MCF 10A (cell line): ENCODE measurements around the gene HOXC5. TPM values are rescaled to one million over a fixed set of nuclear protein-coding genes. Genes with fewer than 3 reads are reported as not detected.

Experiments used
- BruUV-seq: library from RNA; stranded (reverse); fragments of 400-500 nt; replicated peaks from 2 replicates; lab custom pipeline; 2021; lab: Mats Ljungman, UMichigan
- CTCF ChIA-PET: fragments of 300-600 bp; sonication (Branson Sonifier 250); formaldehyde crosslinking; extraction: SDS; loops from one replicate; lab custom pipeline; 2021; ENCODE audit warnings: antibody characterized with exemption, inconsistent platforms; lab: Yijun Ruan, JAX
- POLR2A ChIA-PET: fragments of 300-600, 350-650 bp; sonication (Branson Sonifier 250); formaldehyde crosslinking; extraction: SDS; loops from one replicate; lab custom pipeline; 2020; ENCODE audit warnings: antibody characterized with exemption, inconsistent platforms; lab: Yijun Ruan, JAX
- DNase-seq: peaks from one replicate; pipeline ENCODE4 v3.0.0-alpha.2; 2018; ENCODE audit not compliant: unreplicated experiment
- H3K27ac Mint-ChIP-seq: one replicate; pipeline ENCODE4 v1.8.0; 2022; ENCODE audit warnings: mild to moderate bottlenecking, low read depth, mixed read lengths; ENCODE audit not compliant: unreplicated experiment
- H3K27me3 Mint-ChIP-seq: one replicate; pipeline ENCODE4 v1.8.0; 2022; ENCODE audit warnings: mixed read lengths; ENCODE audit not compliant: insufficient read depth, unreplicated experiment
- H3K36me3 Mint-ChIP-seq: one replicate; pipeline ENCODE4 v1.8.0; 2022; ENCODE audit warnings: mild to moderate bottlenecking, moderate library complexity, mixed read lengths; ENCODE audit not compliant: insufficient read depth, unreplicated experiment
- H3K4me1 Mint-ChIP-seq: one replicate; pipeline ENCODE4 v1.8.0; 2022; ENCODE audit warnings: mixed read lengths; ENCODE audit not compliant: insufficient read depth, unreplicated experiment
- H3K4me3 Mint-ChIP-seq: one replicate; pipeline ENCODE4 v1.8.0; 2022; ENCODE audit warnings: mild to moderate bottlenecking, moderate library complexity, mixed read lengths; ENCODE audit not compliant: unreplicated experiment
- H3K9me3 Mint-ChIP-seq: one replicate; pipeline ENCODE4 v1.8.0; 2022; ENCODE audit warnings: mixed read lengths; ENCODE audit not compliant: unreplicated experiment
- CTCF ChIP-seq: fragments of 200-600 bp; IDR thresholded peaks from one replicate; pipeline ENCODE4 v1.8.0; 2022; ENCODE audit warnings: antibody characterized with exemption, mild to moderate bottlenecking; ENCODE audit not compliant: unreplicated experiment
- intact Hi-C: fragments of 100-400 bp; cut with micrococcal nuclease; formaldehyde crosslinking; loops from 2 replicates; pipeline ENCODE4 v1.14.1; 2022
- total RNA-seq: library from RNA; stranded (reverse); gene quantifications from 2 replicates; pipeline ENCODE4 v1.2.3, GENCODE V29; 2022

Gene HOXC5
- total RNA-seq, 1 experiment from 2014 or later: not detected

GRCh38 chr12:54005853-54006558 lies 26.8 kb upstream of the HOXC5 start:
- no peak overlapping the region for H3K4me3 Mint-ChIP-seq
- ChIA-PET POLR2A (interaction anchor here (0.6 to 2.7 kb wide), 9 partner anchors 11 to 1028 kb away, joined by 3 to 22 read pairs (median 5); partner anchors contain the start of genes HOXC6 and SMUG1), CTCF (interaction anchor here (0.5 to 12.4 kb wide), 17 partner anchors 11 to 387 kb away, joined by 3 to 200 read pairs (median 4); partner anchors contain the start of genes HOXC5 and SMUG1)
- no peaks in the 10 kb centered on the region for H3K27me3 Mint-ChIP-seq
- H3K36me3 Mint-ChIP-seq: peaks cover 9% of the 10 kb centered on the region
- no TSS peak for BruUV-seq
- H3K9me3 Mint-ChIP-seq: no peaks in the 10 kb centered on the region
- DNase-seq: peak; percentile 88
- TF ChIP-seq CTCF: peak; percentile 96
- H3K27ac Mint-ChIP-seq: no peak overlapping the region
- intact Hi-C loops: loop anchor here (1.0 to 10.0 kb wide), 6 partner anchors 15 to 359 kb away; partner anchors contain the start of gene GPR84
- peaks cover 26% of the 10 kb centered on the region for H3K4me1 Mint-ChIP-seq

GRCh38 chr12:54006559-54007220 lies 26.2 kb upstream of the HOXC5 start:
- no peak for TF ChIP-seq CTCF

GRCh38 chr12:54007538-54008259 lies 25.2 kb upstream of the HOXC5 start:
- intact Hi-C loops: loop anchor here (10.0 kb wide), 1 partner anchor 357 kb away; the partner anchor contains the start of gene GPR84
- Mint-ChIP-seq H3K36me3 (peaks cover 7% of the 10 kb centered on the region), H3K27me3 (no peaks in the 10 kb centered on the region), H3K27ac (no peak overlapping the region), H3K4me1 (peaks cover 16% of the 10 kb centered on the region), H3K4me3 (no peak overlapping the region), H3K9me3 (no peaks in the 10 kb centered on the region)
- ChIA-PET POLR2A (interaction anchor here (0.5 to 3.1 kb wide), 9 partner anchors 8 to 263 kb away, joined by 3 to 22 read pairs (median 5); partner anchors contain the start of genes HOXC5 and HOXC9), CTCF (interaction anchor here (0.5 to 12.4 kb wide), 15 partner anchors 10 to 242 kb away, joined by 3 to 200 read pairs (median 5); partner anchors contain the start of genes HOXC5, HOXC6 and SMUG1)
- DNase-seq: no peak
- TF ChIP-seq CTCF: no peak
- BruUV-seq: no TSS peak

More at GRCh38 chr12:54006559-54007220, 26.2 kb upstream of the HOXC5 start:
- intact Hi-C loops: loop anchor here (1.0 to 10.0 kb wide), 6 partner anchors 15 to 358 kb away; partner anchors contain the start of gene GPR84
- no TSS peak for BruUV-seq
- no peak for DNase-seq
- H3K27me3 Mint-ChIP-seq: no peaks in the 10 kb centered on the region
- H3K4me1 Mint-ChIP-seq: peaks cover 19% of the 10 kb centered on the region
- peaks cover 9% of the 10 kb centered on the region for H3K36me3 Mint-ChIP-seq
- H3K4me3 Mint-ChIP-seq: no peak overlapping the region
- no peaks in the 10 kb centered on the region for H3K9me3 Mint-ChIP-seq
- H3K27ac Mint-ChIP-seq: no peak overlapping the region
- ChIA-PET CTCF (interaction anchor here (0.6 to 12.4 kb wide), 14 partner anchors 9 to 213 kb away, joined by 3 to 200 read pairs (median 5); partner anchors contain the start of genes HOXC5 and SMUG1), POLR2A (interaction anchor here (1.4 to 3.1 kb wide), 7 partner anchors 10 to 201 kb away, joined by 3 to 22 read pairs (median 6); partner anchors contain the start of gene SMUG1)
